NCI-H2029 treated with DMSO at 0.1 percent for 48 hours (cell line): Measurements from ENCODE around the gene DBH.
"Not testable (repeated sequence)": the region's sequence is repeated elsewhere in the genome, so short reads cannot be mapped to it uniquely, and the experiment has no call there.

Experiments used
- DNase-seq: peaks from one replicate; lab custom pipeline; 2025; lab: John Stamatoyannopoulos, UW

DBH gene

GRCh38 chr9:133666845-133667244 is 30.7 kb downstream of the DBH start:
- DNase-seq, result no peak

GRCh38 chr9:133667759-133668450 is 31.7 kb downstream of the DBH start:
- no peak for DNase-seq

GRCh38 chr9:133669182-133669801 is 33.1 kb downstream of the DBH start:
- no peak for DNase-seq

- DNase-seq, result no peak
These were observed 34.3 kb downstream of the DBH start for GRCh38 chr9:133670466-133670865.

- DNase-seq, result no peak
These were observed 35.2 kb downstream of the DBH start for GRCh38 chr9:133671371-133671770.

- no peak for DNase-seq
These were observed 36.5 kb downstream of the DBH start for GRCh38 chr9:133672503-133673257.

- DNase-seq, result no peak
These were observed 37.1 kb downstream of the DBH start for GRCh38 chr9:133673258-133673655.

GRCh38 chr9:133674091-133674490 is 37.9 kb downstream of the DBH start:
- DNase-seq, result no peak

GRCh38 chr9:133675796-133676195 is 39.6 kb downstream of the DBH start:
- not testable (repeated sequence) for DNase-seq

GRCh38 chr9:133676450-133676849 is 40.3 kb downstream of the DBH start:
- DNase-seq, result no peak

- no peak for DNase-seq
These were observed 41.2 kb downstream of the DBH start for GRCh38 chr9:133677126-133678010.

GRCh38 chr9:133679056-133679455 is 42.9 kb downstream of the DBH start:
- no peak for DNase-seq

GRCh38 chr9:133679466-133680061 is 43.4 kb downstream of the DBH start:
- DNase-seq, result no peak

- DNase-seq, result no peak
These were observed 44.2 kb downstream of the DBH start for GRCh38 chr9:133680250-133680975.

GRCh38 chr9:133680976-133681657 is 45.0 kb downstream of the DBH start:
- DNase-seq, result no peak

- no peak for DNase-seq
These were observed 45.6 kb downstream of the DBH start for GRCh38 chr9:133681658-133682306.

- no peak for DNase-seq
These were observed 46.8 kb downstream of the DBH start for GRCh38 chr9:133682818-133683585.

GRCh38 chr9:133683586-133684120 is 47.5 kb downstream of the DBH start:
- DNase-seq, result no peak
